HG03354 (cell line): ENCODE measurements around the gene ZNF350.
"Not testable (repeated sequence)": the region's sequence is repeated elsewhere in the genome, so short reads cannot be mapped to it uniquely, and the experiment has no call there.

Experiments used
- ATAC-seq: cut with Tn5 transposase; IDR thresholded peaks from one replicate; pipeline ENCODE4 v1.9.1; 2021; ENCODE audit warnings: mild to moderate bottlenecking; ENCODE audit not compliant: unreplicated experiment, poor library complexity, severe bottlenecking

Gene ZNF350

GRCh38 chr19:51976852-51977251 is 9.8 kb downstream of the ZNF350 start:
- no peak for ATAC-seq

DNA sequence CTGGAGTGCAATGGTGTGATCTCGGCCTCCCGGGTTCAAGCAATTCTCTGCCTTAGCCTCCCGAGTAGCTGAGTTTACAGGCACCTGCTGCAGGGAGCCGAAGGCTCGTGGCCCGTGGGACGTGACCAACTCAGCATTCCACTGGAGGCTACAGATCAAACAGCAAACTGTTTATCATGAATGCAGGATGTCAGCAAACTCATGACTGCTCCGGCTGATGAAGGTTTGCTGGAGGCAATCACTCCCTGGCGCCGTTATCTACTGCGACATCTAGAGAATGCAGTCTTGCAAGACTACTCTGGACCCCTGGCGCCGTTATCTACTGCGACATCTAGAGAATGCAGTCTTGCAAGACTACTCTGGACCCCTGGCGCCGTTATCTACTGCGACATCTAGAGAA is 10.9 kb downstream of the ZNF350 start:
- ATAC-seq = not testable (repeated sequence)

DNA sequence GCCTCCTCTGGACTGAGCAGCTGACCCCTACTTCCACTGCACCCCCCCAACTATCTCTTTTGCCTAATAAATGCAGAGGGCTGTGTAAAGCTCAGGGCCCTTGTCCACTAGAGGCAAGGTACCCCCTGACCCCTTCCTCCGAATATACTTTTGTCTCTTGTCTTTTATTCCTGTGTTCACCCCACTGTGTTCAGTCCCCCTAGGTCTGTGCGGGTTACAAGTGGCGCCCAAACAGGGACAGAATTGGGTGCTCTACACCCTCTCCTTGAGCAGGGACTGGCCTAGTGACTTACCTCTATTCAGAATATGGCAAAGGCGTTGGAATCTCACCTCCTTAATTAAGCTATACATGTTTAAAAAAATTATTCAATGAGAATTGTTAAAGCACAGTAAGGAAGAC is 15.0 kb downstream of the ZNF350 start:
- no peak for ATAC-seq

DNA sequence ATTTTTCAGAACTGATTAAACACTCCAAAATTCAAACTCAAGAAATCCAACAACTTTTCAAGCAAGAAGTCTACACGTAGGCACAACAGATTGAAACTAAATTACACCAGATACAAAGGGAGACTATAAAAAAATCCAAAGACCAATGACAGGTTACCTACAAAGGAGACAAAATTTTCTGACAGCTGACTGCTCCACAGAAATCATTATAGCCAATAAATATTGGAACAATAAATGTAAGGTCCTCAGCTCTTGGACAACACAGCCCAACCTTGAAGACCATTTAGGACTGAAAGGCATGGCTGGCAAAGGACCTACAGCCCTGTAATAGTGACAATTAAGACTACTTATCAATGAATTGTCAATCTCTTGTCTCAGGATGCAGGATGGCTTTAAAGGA is 15.9 kb downstream of the ZNF350 start:
- ATAC-seq = no peak

DNA sequence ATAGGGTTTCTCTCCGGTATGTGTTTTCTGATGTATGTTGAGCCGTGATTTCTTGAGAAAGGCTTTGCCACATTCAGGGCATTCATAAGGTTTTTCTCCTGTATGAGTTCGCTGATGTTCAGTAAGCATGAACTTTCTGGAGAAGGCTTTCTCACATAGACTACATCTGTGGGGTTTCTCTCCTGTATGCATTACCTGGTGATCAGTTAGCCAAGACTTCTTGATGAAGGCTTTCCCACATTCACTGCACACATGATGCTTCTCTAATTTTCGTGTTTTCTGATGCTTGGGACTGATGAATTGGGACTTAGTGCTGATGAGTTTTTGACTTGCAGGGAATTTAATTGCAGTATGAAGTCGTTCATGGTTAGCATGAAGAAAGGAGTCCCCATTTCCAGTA is 21.1 kb downstream of the ZNF350 start:
- no peak for ATAC-seq

DNA sequence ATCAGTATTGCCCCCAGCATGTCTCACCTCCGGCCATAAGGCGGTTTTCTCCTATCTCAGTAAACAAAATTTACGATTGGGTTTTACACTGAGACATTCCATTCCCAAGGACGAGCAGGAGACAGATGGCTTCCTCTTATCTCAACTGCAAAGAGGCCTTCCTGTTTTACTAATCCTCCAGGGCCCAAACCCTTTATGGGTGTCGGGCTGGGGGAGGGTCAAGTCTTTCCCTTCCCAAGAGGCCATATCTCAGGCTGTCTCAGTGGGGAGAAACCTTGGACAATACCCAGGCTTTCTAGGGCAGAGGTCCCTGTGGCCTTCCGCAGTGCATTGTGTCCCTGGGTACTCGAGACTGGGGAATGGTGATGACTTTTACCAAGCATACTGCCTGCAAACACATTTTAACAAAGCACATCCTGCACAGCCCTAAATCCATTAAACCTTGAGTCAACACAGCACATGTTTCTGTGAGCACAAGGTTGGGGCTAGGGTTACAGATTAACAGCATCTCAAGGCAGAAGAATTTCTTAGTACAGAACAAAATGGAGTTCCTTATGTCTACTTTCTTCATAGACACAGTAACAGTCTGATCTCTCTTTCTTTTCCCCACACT is 25.9 kb downstream of the ZNF350 start:
- not testable (repeated sequence) for ATAC-seq

GRCh38 chr19:51959791-51960190 is 26.8 kb downstream of the ZNF350 start:
- no peak for ATAC-seq

DNA sequence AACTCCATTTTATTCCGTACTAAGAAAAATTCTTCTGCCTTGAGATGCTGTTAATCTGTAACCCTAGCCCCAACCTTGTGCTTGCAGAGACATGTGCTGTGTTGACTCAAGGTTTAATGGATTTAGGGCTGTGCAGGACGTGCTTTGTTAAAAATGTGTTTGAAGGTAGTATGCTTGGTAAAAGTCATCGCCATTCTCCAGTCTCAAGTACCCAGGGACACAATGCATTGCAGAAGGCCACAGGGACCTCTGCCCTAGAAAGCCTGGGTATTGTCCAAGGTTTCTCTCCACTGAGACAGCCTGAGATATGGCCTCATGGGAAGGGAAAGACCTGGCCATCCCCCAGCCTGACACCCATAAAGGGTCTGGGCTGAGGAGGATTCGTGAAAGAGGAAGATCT is 28.8 kb downstream of the ZNF350 start:
- not testable (repeated sequence) for ATAC-seq

- no peak for ATAC-seq
Measured at GRCh38 chr19:51948975-51949374, 37.7 kb downstream of the ZNF350 start.

- ATAC-seq = no peak
Measured at GRCh38 chr19:51946602-51947001, 40.0 kb downstream of the ZNF350 start.

DNA sequence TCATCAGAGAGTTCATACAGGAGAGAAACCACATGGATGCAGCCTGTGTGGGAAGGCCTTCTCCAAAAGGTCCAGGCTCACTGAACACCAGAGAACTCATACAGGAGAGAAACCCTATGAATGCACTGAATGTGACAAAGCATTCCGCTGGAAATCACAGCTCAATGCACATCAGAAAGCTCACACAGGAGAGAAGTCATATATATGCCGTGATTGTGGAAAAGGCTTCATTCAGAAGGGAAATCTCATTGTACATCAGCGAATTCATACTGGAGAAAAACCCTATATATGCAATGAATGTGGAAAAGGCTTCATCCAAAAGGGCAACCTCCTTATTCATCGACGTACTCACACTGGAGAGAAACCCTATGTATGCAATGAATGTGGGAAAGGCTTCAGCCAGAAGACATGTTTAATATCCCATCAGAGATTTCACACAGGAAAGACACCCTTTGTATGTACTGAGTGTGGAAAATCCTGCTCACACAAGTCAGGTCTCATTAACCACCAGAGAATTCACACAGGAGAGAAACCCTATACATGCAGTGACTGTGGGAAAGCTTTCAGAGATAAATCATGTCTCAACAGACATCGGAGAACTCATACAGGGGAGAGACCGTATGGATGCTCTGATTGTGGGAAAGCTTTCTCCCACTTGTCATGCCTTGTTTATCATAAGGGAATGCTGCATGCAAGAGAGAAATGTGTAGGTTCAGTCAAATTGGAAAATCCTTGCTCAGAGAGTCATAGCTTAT is 41.7 kb downstream of the ZNF350 start:
- no peak for ATAC-seq

GRCh38 chr19:51938936-51939335 is 47.7 kb downstream of the ZNF350 start:
- ATAC-seq = no peak

DNA sequence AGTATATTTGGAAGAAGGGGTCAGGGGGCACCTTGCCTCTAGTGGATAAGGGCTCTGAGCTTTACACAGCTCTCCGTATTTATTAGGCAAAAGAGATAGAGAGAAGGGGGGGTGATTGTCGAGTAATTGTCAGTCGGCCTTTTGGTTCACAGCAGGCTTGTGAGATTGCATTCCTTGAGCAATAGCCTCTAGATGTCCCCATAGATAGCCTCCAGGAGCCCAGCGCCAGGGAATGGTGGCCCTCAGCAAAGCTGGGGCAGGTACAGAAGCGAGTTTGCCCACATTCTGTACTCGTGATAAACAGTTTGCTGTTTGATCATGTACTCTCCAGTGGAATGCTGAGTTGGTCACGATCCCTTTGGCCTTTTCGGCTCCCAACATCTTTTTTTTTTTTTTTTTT is 54.7 kb downstream of the ZNF350 start:
- ATAC-seq = no peak

- no peak for ATAC-seq
Measured at GRCh38 chr19:51927859-51928258, 58.8 kb downstream of the ZNF350 start.

- ATAC-seq = peak; percentile 88
Measured at GRCh38 chr19:51926784-51927741, 59.6 kb downstream of the ZNF350 start, which contains the start of gene ZNF613. TSS of gene ZNF613 (plus strand) at chr19:51927472. CDS start at chr19:51936221, 8,749 bp downstream.

DNA sequence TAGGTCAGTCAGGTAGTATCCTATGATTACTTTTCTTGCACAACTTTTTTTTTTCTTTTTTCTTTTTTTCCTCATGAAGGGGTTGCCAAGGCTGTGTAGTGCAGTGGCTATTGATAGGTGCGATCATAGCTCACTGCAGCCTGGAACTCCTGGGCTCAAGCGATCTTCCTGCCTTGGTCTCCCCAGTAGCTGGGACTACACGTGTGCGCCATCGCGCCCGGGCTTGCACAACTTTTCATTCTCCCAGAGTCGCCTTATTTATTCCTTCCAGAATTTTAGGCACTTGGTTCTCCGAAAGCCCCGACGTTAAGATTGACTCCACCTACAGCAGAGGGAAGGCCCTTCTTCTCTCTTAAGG is 60.2 kb downstream of the ZNF350 start:
- ATAC-seq = no peak

- ATAC-seq = no peak
Measured at GRCh38 chr19:51921949-51922348, 64.7 kb downstream of the ZNF350 start.

DNA sequence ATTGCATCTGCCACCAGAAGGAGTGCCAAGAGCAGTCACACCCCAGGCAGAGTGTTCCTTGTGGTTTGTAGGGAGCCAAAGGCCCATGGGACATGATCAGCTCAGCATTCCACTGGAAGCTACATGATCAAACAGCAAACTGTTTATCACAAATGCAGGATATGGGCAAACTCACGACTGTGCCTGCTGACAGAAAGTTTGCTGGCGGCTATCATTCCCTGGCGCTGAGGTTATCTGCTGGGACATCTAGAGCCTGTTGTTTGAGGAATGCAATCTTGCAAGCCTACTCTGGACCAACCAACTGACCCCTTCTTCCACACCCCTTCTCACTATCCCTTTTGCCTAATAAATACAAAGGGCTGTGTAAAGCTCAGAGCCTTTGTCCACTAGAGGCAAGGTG is 67.0 kb downstream of the ZNF350 start:
- ATAC-seq = no peak

- no peak for ATAC-seq
Measured at GRCh38 chr19:51916167-51916566, 70.5 kb downstream of the ZNF350 start.

DNA sequence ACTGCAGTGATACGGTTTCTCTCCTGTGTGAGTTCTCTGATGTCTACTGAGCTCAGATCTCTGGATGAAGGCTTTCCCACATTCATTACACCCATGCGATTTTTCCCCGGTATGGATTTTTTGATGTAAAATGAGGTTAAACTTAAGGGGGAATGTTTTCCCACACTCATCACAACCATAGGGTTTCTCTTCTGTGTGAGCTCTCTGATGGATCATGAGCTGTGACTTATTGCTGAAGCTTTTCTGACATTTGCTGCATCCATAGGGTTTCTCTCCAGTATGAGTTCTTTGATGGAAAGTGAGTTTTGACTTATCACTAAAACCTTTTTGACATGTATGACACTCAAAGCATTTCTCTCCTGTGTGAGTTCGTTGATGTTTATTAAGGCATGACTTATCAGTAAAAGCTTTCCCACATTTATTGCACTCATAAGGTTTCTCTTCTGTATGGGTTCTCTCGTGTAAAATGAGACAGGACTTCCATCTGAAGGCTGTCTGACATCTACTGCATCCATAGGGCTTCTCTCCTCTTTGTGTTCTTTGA is 71.2 kb downstream of the ZNF350 start:
- ATAC-seq = no peak
